AG09309 (cell line): Measurements from ENCODE around the gene CADPS.

Experiments
- DNase-seq: peaks from one replicate; pipeline ENCODE4 v3.0.0-alpha.2; 2010; ENCODE audit warnings: low read depth
- H3K4me3 ChIP-seq: 2 replicates; pipeline ENCODE4 v1.5.1; 2011; ENCODE audit warnings: mild to moderate bottlenecking, low read depth, low read length, moderate library complexity; ENCODE audit not compliant: control insufficient read depth
- TF ChIP-seq, protein P1 (sequence below): IDR thresholded peaks from 2 replicates; pipeline ENCODE4 v1.5.1; 2011; ENCODE audit warnings: mild to moderate bottlenecking, low read depth, low read length, inconsistent platforms; ENCODE audit not compliant: insufficient read depth, control insufficient read depth; ENCODE audit errors: missing control alignments

CADPS gene

DNA sequence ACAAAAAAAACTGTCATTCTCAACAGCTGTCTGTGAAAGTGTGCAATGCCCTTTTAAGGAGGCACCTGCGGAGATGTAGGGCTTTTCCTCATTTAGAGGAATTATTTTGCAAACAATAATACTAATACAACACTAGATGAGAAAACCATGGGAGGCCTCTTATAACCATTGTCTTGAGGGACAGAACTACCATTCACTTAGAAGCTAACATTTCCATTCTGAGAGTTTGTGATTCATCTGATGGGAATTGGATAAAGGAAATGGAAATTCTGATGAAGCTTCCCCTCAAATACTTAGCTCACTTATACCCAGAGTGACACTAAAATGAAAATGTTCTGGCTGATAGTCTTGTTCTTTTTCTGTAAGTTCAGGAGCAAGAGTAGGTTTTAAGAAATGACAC lies 147.7 kb downstream of the CADPS start:
- DNase-seq, result no peak
- H3K4me3 ChIP-seq, result no peak overlapping the region
- TF ChIP-seq, protein P1, sequence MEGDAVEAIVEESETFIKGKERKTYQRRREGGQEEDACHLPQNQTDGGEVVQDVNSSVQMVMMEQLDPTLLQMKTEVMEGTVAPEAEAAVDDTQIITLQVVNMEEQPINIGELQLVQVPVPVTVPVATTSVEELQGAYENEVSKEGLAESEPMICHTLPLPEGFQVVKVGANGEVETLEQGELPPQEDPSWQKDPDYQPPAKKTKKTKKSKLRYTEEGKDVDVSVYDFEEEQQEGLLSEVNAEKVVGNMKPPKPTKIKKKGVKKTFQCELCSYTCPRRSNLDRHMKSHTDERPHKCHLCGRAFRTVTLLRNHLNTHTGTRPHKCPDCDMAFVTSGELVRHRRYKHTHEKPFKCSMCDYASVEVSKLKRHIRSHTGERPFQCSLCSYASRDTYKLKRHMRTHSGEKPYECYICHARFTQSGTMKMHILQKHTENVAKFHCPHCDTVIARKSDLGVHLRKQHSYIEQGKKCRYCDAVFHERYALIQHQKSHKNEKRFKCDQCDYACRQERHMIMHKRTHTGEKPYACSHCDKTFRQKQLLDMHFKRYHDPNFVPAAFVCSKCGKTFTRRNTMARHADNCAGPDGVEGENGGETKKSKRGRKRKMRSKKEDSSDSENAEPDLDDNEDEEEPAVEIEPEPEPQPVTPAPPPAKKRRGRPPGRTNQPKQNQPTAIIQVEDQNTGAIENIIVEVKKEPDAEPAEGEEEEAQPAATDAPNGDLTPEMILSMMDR, result no peak

DNA sequence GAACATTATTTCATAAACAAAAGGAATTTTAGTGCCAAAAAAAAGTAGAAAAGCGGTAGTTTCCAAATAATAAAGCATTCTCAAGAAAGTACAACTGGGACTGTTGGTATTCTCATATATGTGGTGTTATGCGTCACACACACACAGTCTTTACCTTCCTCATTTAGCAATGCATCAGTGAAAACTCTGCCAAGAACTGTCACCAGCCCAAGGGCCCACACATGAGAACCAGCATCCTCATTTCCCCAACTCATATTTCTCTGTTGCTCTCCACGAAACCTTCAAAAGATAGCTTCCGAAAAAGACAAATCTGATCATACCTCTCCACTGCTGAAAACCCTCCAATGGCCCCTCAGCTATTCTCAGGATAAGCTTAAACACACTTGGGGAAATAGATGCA lies 150.7 kb downstream of the CADPS start:
- TF ChIP-seq, protein P1, result no peak
- no peak overlapping the region for H3K4me3 ChIP-seq
- no peak for DNase-seq

DNA sequence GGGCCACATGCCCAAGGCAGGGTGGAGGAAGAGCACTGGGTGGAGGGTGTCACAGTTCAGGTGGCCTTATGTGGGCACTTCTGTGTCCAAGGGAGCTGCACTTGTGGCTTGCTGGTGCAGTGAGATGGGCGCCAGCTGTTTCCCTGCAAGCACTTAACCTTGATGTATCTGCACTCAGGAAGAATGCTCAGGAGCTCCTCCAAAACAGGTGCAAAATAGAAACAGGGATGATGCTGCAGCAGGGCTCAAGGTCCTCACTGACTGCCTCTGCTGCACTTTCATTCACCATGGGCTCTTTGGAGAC lies 151.3 kb downstream of the CADPS start:
- H3K4me3 ChIP-seq, result no peak overlapping the region
- TF ChIP-seq, protein P1, result no peak
- DNase-seq, result no peak

DNA sequence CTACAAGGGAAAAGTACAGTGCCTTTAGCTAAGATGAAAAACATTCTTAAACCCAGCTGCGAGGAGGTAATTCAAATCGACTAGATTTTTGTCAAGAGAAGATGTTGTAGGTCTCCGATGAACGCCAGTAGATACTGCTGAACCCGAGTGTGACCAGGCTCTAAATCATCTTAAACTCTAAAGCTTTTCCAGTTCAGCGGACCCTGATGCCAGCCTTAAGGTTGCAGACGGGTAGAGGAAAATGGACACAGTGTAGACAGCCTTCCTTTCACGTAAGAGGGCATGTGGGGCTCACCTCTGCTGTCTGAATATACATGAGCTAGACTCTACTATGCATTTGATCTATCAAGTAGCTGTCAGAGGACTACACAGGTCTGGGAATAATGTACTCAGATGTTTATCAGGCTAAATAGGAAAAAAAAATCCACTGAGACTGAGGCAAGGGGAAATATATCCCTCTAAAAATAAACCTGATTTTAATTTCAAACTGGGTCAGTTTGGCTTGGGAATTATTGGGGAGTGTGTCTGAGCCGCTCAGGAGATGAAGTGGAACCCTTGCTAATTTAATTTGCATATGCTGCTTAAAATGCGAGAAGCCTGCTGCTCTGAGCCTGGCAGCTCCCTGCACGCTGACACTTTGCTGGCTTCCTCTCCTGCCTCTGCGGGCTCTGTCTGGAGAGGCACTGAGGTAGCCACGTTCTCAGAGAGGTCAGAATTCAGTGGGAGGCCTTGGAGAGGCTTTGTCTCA lies 151.9 kb downstream of the CADPS start:
- H3K4me3 ChIP-seq, result no peak overlapping the region
- TF ChIP-seq, protein P1, result no peak
- DNase-seq, result no peak

DNA sequence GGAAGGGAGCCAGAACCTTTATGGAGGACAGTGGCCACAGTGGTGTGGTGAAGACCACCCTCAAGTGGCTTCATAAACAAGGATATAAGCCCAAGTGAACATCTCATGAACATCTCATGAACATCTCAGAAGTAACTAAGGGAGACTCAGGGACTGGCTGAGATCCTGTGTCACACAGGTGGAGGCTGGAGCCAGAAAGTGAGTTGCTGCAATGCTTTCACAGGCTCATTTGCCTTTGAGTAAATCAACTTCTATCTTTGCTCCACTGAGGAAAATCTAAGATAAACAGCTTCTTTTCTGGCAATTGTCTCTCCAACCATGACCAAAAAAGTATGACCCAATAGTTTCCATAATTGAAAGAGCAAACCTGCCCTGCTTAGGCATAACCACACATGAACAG lies 152.9 kb downstream of the CADPS start:
- TF ChIP-seq, protein P1, result no peak
- DNase-seq, result no peak
- no peak overlapping the region for H3K4me3 ChIP-seq

DNA sequence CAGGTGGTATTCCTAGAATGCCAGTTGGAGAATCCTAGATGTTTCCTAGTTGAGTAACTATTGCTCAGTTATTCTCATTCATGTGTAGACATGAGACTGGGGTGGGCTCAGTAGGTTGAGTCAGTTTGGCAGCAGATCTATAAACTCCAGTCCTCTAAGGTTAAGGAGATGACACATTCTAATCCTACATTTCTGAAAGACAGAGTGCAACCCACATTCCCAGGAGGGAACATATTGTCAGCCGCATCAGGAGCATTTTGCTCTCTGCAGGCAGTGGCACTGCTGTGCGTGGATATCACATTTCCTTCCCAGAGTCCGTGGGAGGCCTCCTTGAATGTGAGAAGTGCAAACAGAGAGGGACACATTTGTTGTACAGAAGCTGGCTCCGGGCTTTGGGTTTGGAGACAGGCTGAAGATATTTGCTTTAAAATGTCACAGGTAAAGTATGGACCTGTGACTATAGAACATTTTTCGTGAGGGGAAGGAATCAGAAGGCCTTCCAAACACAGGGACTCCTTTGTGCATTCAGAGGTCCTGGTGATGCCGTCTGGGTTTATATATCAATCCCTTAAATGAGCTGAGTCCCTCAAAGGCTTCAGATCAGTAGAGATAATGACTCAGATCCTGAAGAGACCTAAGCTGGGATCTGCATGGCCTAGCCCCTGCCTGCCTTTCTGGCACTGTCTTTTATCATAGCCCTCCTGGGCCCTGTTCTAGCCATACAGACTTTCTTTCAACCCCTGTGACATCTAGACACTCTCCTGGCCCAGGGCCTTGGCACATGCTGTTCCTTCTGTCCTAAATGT lies 156.5 kb downstream of the CADPS start:
- DNase-seq, result no peak
- H3K4me3 ChIP-seq, result no peak overlapping the region
- TF ChIP-seq, protein P1, result no peak
